Keratinocyte (primary cell): Measurements from ENCODE around the gene SEMA4G. TPM values are rescaled to one million over a fixed set of nuclear protein-coding genes. Genes with fewer than 3 reads are reported as not detected.

Source experiments
- DNase-seq: peaks from one replicate; pipeline ENCODE4 v3.0.0-alpha.2; 2011; ENCODE audit warnings: low read depth, missing footprints, low spot score
- FAIRE-seq: peaks from 2 replicates; lab custom pipeline; 2011; peaks lifted over from hg19 to GRCh38; lab: Jason Lieb, UNC
- H2AFZ ChIP-seq: 2 replicates; pipeline ENCODE4 v1.6.0; 2012; ENCODE audit warnings: low read length, control low read depth, inconsistent platforms; ENCODE audit not compliant: control insufficient read depth
- H3K27ac ChIP-seq: 2 replicates; pipeline ENCODE4 v1.5.1; 2011; ENCODE audit warnings: low read length; ENCODE audit not compliant: control insufficient read depth, insufficient read depth
- H3K27me3 ChIP-seq: 3 replicates; pipeline ENCODE4 v1.6.0; 2011; ENCODE audit warnings: low read length; ENCODE audit not compliant: control insufficient read depth, insufficient read depth; ENCODE audit errors: extremely low read depth
- H3K36me3 ChIP-seq, 2 experiments: 2 replicates in 1 of 2; 3 replicates in 1 of 2; pipeline ENCODE4 v1.5.1; 2011; ENCODE audit warnings: low read length in 2 of 2, mild to moderate bottlenecking in 1 of 2; ENCODE audit not compliant: control insufficient read depth in 2 of 2, insufficient read depth in 2 of 2; ENCODE audit errors: extremely low read depth in 1 of 2
- H3K4me1 ChIP-seq: 3 replicates; pipeline ENCODE4 v1.5.1; 2011; ENCODE audit warnings: low read length; ENCODE audit not compliant: control insufficient read depth, insufficient read depth; ENCODE audit errors: extremely low read depth
- H3K4me2 ChIP-seq: 3 replicates; pipeline ENCODE4 v1.6.0; 2011; ENCODE audit warnings: low read depth, low read length; ENCODE audit not compliant: control insufficient read depth, insufficient read depth; ENCODE audit errors: extremely low read depth
- H3K4me3 ChIP-seq, 3 experiments: fragments of 200-600 bp in 1 of 3; sonication (generic) in 1 of 3; 2 replicates in 2 of 3; 3 replicates in 1 of 3; pipeline ENCODE4 v1.5.1; 2011 to 2016; ENCODE audit warnings: low read length in 3 of 3, mild to moderate bottlenecking in 3 of 3, control low read depth in 2 of 3, inconsistent platforms in 1 of 3, low read depth in 1 of 3, mixed read lengths in 1 of 3, mixed run types in 1 of 3, moderate library complexity in 1 of 3; ENCODE audit not compliant: control insufficient read depth in 2 of 3, insufficient read depth in 2 of 3; ENCODE audit errors: extremely low read depth in 1 of 3
- H3K79me2 ChIP-seq: 2 replicates; pipeline ENCODE4 v1.6.0; 2012; ENCODE audit warnings: low read length; ENCODE audit not compliant: control insufficient read depth, insufficient read depth
- H3K9ac ChIP-seq: 3 replicates; pipeline ENCODE4 v1.6.0; 2011; ENCODE audit warnings: low read length; ENCODE audit not compliant: control insufficient read depth, insufficient read depth; ENCODE audit errors: extremely low read depth
- H3K9me1 ChIP-seq: 3 replicates; pipeline ENCODE4 v1.6.0; 2011; ENCODE audit warnings: low read length; ENCODE audit not compliant: control insufficient read depth, insufficient read depth; ENCODE audit errors: extremely low read depth
- H3K9me3 ChIP-seq: 2 replicates; pipeline ENCODE4 v1.5.1; 2012; ENCODE audit warnings: low read depth, low read length; ENCODE audit not compliant: control insufficient read depth
- H4K20me1 ChIP-seq: 3 replicates; pipeline ENCODE4 v1.6.0; 2011; ENCODE audit warnings: low read length; ENCODE audit not compliant: control insufficient read depth, insufficient read depth; ENCODE audit errors: extremely low read depth
- EZH2 ChIP-seq: IDR thresholded peaks from one replicate; pipeline ENCODE4 v1.6.1; 2012; ENCODE audit warnings: inconsistent platforms, mild to moderate bottlenecking, low read length, moderate library complexity
- dilution Hi-C: fragments of 300-500 bp; cut with MboI; formaldehyde crosslinking; loops from one replicate; pipeline ENCODE4 v1.7.0; 2020; ENCODE audit warnings: low sequenced_read_pairs; ENCODE audit not compliant: extremely low pct_ligation_motif_present
- polyA minus RNA-seq, 3 experiments: library from RNA; depleted of rRNA, polyadenylated mRNA; stranded (reverse); fragments of >200 nt; gene quantifications; 1 replicate in 1 of 3; 2 replicates in 1 of 3; 3 replicates in 1 of 3; pipeline ENCODE4 v1.2.3, GENCODE V29; 2011
- polyA plus RNA-seq, 5 experiments: library from polyadenylated mRNA; depleted of rRNA in 3 of 5; stranded (reverse) in 3 of 5; stranded (forward) in 1 of 5; unstranded in 1 of 5; fragments of >200 nt; gene quantifications; 1 replicate in 1 of 5; 2 replicates in 3 of 5; 3 replicates in 1 of 5; pipeline versions ENCODE4 v1.2.1 to v1.2.3, GENCODE V29; 2011 to 2012; ENCODE audit warnings: missing spikeins in 2 of 5, low read depth in 1 of 5, low replicate concordance in 1 of 5
- TF ChIP-seq, protein P1 (sequence below), 3 experiments: IDR thresholded peaks in 1 of 3; conservative IDR thresholded peaks in 1 of 3; optimal IDR thresholded peaks in 1 of 3; 2 replicates in 2 of 3; 3 replicates in 1 of 3; pipeline versions ENCODE3 to v1.5.1; 2011; ENCODE audit warnings: low read length in 3 of 3, mild to moderate bottlenecking in 3 of 3, moderate library complexity in 2 of 3, control low read depth in 1 of 3, inconsistent platforms in 1 of 3; ENCODE audit not compliant: insufficient read depth in 2 of 3; ENCODE audit errors: extremely low read depth in 1 of 3

Gene SEMA4G
- polyA plus RNA-seq = 0.98 to 1.9 TPM (median 1.2 TPM) in 3 replicates
- 0.55 TPM for polyA plus RNA-seq (2011; ENCODE audit: low read depth)
- 0.94 and 1.1 TPM in 2 replicates for polyA plus RNA-seq (2011; cell fraction: cytosol; rRNA removed)
- polyA plus RNA-seq (2011; cell fraction: nucleus; rRNA removed) = 3.6 and 3.8 TPM in 2 replicates
- 1.4 and 1.5 TPM in 2 replicates for polyA plus RNA-seq (2012; ENCODE audit: low replicate concordance)
- 2.1 to 4.8 TPM (median 2.4 TPM) in 3 replicates for polyA minus RNA-seq
- 0.96 TPM for polyA minus RNA-seq (2011; cell fraction: cytosol; rRNA and poly(A)+ RNA removed)
- 1.8 and 2.6 TPM in 2 replicates for polyA minus RNA-seq (2011; cell fraction: nucleus; rRNA and poly(A)+ RNA removed)

DNA sequence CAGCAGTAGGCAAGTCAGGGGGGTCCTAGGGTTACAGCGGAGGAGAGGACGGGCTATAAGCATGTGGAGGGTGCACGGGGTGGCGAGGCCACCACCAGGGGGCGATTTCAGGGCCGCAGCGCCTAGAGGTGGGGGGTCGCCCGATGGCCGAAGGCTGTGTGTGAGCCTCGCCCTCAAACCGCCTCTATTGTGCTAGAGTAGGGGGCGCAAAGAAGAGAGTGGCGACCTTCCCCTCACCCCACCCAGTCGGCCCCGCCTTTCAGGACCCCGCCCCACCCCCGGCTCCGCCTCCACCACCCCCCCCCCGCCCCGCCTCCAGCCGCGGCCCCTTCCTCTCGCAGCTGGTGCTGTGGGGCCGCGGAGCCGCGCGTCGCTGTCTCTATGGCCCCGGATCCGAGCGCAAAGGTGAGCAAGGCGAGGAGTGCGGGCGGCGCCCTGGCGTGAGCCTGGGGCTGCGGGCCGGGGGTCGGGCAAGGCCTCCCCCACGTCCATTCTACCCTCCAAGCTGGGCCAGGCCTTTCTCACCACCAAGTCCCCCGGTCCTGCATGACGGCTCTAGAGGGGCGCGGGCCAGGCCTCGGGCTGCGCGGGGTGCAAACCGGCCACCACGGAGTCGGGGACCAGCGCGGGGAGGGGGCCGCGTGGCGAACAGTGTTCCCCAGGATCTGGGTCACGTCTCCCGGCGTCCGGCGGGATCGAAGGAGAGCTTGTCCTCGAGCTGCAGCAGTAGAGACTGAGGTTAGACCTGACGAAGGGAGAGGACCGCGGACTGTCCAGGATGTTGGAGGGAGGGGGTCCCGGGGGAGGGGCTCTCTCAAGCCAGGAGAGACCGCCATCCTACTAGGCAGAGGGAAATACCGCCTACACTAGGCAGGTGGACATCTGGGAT, at the start of gene SEMA4G:
Gene SEMA4G (plus strand): TSS at position 318 of the 889 bp plus-strand sequence. CDS start 3,409 bp downstream, outside the sequence.
- H3K4me2 ChIP-seq = peak within 1 kb of the TSS; percentile 65
- H4K20me1 ChIP-seq = no peaks in the 10 kb centered on the region
- no peaks in the 10 kb centered on the region for H3K9me3 ChIP-seq
- peak within 1 kb of the TSS; percentile 37 to 66 (median 56) for H3K4me3 ChIP-seq
- no peak within 1 kb of the TSS for H3K27ac ChIP-seq
- no peaks in the 10 kb centered on the region for H3K36me3 ChIP-seq
- FAIRE-seq (no peak), DNase-seq (no peak)
- H3K79me2 ChIP-seq = no peaks in the 10 kb centered on the region
- H3K4me1 ChIP-seq = no peaks in the 10 kb centered on the region
- peak within 1 kb of the TSS; percentile 25 for H3K9ac ChIP-seq
- no peaks in the 10 kb centered on the region for H3K27me3 ChIP-seq
- dilution Hi-C loops = no loop called here
- peak within 1 kb of the TSS; percentile 80 for H2AFZ ChIP-seq
- TF ChIP-seq, protein P1, sequence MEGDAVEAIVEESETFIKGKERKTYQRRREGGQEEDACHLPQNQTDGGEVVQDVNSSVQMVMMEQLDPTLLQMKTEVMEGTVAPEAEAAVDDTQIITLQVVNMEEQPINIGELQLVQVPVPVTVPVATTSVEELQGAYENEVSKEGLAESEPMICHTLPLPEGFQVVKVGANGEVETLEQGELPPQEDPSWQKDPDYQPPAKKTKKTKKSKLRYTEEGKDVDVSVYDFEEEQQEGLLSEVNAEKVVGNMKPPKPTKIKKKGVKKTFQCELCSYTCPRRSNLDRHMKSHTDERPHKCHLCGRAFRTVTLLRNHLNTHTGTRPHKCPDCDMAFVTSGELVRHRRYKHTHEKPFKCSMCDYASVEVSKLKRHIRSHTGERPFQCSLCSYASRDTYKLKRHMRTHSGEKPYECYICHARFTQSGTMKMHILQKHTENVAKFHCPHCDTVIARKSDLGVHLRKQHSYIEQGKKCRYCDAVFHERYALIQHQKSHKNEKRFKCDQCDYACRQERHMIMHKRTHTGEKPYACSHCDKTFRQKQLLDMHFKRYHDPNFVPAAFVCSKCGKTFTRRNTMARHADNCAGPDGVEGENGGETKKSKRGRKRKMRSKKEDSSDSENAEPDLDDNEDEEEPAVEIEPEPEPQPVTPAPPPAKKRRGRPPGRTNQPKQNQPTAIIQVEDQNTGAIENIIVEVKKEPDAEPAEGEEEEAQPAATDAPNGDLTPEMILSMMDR (optimal IDR thresholded peaks at IDR 0.05 in 1 of 3, IDR thresholded peaks at IDR 0.05 in 1 of 3, conservative IDR thresholded peaks at IDR 0.05 in 1 of 3; ENCODE audit: extremely low read depth in 1 of 3, insufficient read depth in 2 of 3, low read length in 3 of 3) = peak; percentile 59 to 85 (median 75)
- peak; percentile 37 for TF ChIP-seq EZH2
- peaks cover 2% of the 10 kb centered on the region for H3K9me1 ChIP-seq

DNA sequence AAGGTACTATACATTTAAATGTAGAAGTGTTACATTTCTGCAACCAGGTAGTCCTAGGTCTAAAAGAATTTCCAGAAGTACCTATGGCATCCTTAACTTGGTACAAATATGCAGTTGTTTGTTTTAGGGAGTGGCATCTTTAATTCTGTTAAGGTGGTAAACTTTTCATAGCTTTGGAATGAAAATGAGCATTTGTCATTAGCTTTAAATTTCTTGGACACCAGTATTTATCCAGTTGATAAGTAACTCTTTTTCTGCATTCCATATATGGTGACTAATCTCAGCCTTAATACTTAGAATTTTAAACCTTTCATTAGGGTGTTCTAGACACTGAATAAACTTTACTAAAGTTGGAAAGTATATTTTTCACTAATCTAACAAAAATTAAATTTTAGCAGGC, 45.7 kb upstream of the SEMA4G start:
- no peak overlapping the region for H3K4me2 ChIP-seq
- H3K9me3 ChIP-seq = no peaks in the 10 kb centered on the region
- no peaks in the 10 kb centered on the region for H3K9me1 ChIP-seq
- no peak overlapping the region for H3K4me3 ChIP-seq
- no peaks in the 10 kb centered on the region for H3K4me1 ChIP-seq
- no peaks in the 10 kb centered on the region for H3K27me3 ChIP-seq
- no peak overlapping the region for H3K9ac ChIP-seq
- no peak overlapping the region for H3K27ac ChIP-seq
- peaks cover 11 to 20% of the 10 kb centered on the region in 2 experiments for H3K36me3 ChIP-seq
- no peak for TF ChIP-seq EZH2
- TF ChIP-seq, protein P1 (optimal IDR thresholded peaks at IDR 0.05 in 1 of 3, IDR thresholded peaks at IDR 0.05 in 1 of 3, conservative IDR thresholded peaks at IDR 0.05 in 1 of 3; ENCODE audit: extremely low read depth in 1 of 3, insufficient read depth in 2 of 3, low read length in 3 of 3) = no peak
- DNase-seq = no peak
- no peak for FAIRE-seq
- dilution Hi-C loops = no loop called here
- no peaks in the 10 kb centered on the region for H3K79me2 ChIP-seq
- H2AFZ ChIP-seq = no peak overlapping the region
- H4K20me1 ChIP-seq = no peaks in the 10 kb centered on the region
